Measurements from ENCODE around the gene WDR72. TPM values are rescaled to one million over a fixed set of nuclear protein-coding genes. Genes with fewer than 3 reads are reported as not detected.

Gene WDR72
- total RNA-seq, 2 experiments from 2014 or later, result not detected

- ChIA-PET POLR2A (no interaction called here), CTCF (no interaction called here)
Measured at GRCh38 chr15:53472210-53472609, 287.3 kb downstream of the WDR72 start.

DNA sequence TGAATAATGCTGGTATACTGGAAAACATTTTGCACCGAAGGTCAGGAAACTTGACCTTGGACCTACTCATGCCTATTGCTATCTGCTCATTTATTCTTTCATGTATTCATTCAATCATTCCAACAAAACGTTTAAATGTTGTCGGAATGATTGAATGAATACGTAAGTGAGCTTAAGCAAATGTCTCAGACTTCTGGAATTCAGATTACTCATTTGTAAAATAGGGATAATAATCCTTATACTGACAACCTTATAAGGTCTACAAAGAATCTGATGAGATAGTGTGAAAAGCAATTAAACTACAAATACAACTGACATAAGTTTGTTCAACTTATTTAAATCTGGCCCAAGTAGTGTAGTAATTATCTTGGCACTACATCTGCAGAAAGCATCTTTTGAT lies 288.7 kb downstream of the WDR72 start:
- ChIA-PET CTCF (no interaction called here), POLR2A (no interaction called here)

DNA sequence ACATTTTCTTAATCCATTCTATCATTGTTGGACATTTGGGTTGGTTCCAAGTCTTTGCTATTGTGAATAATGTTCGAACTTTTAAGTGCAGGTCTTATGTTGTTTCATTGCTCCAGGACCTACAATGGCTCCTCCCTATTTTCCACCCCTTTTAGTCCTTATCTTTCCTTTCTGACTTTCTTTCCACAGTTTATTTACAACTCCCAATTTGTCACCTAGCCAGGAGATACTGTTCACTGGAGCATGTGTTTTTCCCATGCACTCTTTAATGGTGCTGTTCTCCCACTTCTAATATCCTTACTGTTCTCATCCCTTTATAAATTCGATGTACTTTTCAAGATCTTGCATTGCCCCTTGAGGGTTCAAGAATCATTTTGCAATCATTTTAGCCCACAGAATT lies 290.0 kb downstream of the WDR72 start:
- CTCF ChIA-PET, result no interaction called here
- POLR2A ChIA-PET, result no interaction called here

Other genes starting within 250 kb of the WDR72 start
- gene UNC13C, start 218.8 kb upstream of the WDR72 start, total RNA-seq, result not detected